ENCODE results near the gene CNTNAP5.

CNTNAP5 gene

DNA sequence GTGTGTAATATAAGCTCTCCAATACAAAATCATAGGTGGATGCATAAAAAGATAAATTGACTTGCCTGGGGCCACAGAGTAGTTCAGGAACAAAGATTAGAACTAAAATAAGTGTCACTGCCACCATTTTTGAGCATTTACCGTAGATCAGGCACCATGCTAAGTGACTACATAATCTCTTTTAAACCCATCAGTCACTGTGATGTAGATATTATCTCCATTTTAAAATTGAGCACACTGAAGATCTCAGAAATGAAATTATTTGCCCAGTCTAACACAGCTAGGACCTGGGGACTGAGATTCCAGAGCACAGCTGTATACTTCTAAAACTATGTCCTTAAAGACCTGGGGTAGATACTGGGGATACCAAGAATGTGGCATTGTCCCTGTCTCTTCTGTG, 737.3 kb downstream of the CNTNAP5 start:
- in situ Hi-C loops (cut with HindIII; ENCODE audit: low sequenced_read_pairs): no loop called here

DNA sequence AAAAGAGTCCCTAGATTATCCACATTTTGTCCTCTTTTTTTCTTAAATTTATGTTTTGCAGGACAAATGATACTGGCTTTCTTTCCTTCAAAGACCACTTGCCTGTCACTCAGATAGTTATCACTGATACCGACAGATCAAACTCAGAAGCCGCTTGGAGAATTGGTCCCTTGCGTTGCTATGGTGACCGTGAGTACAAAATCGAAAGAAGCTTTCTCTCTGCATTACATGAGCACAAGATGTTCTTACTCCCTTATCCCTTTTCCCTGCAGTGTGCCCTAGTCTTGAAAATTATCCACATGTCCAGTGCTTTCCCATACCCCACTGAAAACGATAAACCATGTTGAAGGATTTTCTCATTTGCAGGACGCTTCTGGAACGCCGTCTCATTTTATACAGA, 738.5 kb downstream of the CNTNAP5 start:
- in situ Hi-C loops (cut with HindIII; ENCODE audit: low sequenced_read_pairs): no loop called here

- in situ Hi-C loops (cut with HindIII; ENCODE audit: low sequenced_read_pairs): no loop called here
Observed at GRCh38 chr2:124774781-124775180, 749.7 kb downstream of the CNTNAP5 start.

GRCh38 chr2:124776332-124776731, 751.2 kb downstream of the CNTNAP5 start:
- in situ Hi-C loops (cut with HindIII; ENCODE audit: low sequenced_read_pairs): no loop called here

GRCh38 chr2:124778076-124778475, 753.0 kb downstream of the CNTNAP5 start:
- in situ Hi-C loops (cut with HindIII; ENCODE audit: low sequenced_read_pairs): no loop called here

DNA sequence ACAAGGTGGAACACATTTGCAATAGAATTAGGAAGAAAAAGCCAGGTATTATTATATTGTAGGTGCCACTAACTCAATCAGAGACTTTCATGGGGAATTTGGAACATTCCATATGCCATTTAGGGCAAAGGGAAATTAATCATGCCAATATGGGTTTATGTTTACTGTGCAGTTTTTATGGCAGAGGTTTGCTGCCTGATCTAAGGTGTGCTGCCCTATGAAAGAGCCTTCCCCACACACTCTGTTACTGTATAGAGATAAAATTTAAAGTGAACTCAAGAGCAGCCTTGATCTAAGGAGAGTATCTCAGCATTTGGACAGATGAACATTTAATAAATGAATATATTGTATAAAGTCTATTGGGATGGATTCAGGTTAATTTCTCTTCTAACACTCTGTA, 771.6 kb downstream of the CNTNAP5 start:
- in situ Hi-C loops (cut with HindIII; ENCODE audit: low sequenced_read_pairs): no loop called here

DNA sequence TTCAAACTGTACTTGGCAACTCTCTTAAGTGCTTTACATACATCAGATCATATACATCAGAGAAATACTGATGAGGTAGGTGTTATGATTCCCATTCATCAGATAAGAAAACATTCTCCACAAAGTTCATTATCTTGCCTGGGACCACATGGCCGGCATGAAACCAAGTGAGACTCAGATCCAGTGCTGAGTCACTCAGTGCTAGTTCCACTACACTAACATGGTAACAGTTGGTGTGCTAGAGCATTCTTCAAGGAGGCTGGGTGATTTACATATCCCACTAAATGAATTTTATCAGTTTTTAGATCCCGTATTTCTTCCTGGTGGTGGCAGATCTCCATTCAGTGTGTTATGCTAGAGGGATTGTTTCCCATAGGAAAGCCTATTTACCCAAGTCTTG, 772.0 kb downstream of the CNTNAP5 start:
- in situ Hi-C loops (cut with HindIII; ENCODE audit: low sequenced_read_pairs): no loop called here

GRCh38 chr2:124798551-124798950, 773.5 kb downstream of the CNTNAP5 start:
- in situ Hi-C loops (cut with HindIII; ENCODE audit: low sequenced_read_pairs): no loop called here

DNA sequence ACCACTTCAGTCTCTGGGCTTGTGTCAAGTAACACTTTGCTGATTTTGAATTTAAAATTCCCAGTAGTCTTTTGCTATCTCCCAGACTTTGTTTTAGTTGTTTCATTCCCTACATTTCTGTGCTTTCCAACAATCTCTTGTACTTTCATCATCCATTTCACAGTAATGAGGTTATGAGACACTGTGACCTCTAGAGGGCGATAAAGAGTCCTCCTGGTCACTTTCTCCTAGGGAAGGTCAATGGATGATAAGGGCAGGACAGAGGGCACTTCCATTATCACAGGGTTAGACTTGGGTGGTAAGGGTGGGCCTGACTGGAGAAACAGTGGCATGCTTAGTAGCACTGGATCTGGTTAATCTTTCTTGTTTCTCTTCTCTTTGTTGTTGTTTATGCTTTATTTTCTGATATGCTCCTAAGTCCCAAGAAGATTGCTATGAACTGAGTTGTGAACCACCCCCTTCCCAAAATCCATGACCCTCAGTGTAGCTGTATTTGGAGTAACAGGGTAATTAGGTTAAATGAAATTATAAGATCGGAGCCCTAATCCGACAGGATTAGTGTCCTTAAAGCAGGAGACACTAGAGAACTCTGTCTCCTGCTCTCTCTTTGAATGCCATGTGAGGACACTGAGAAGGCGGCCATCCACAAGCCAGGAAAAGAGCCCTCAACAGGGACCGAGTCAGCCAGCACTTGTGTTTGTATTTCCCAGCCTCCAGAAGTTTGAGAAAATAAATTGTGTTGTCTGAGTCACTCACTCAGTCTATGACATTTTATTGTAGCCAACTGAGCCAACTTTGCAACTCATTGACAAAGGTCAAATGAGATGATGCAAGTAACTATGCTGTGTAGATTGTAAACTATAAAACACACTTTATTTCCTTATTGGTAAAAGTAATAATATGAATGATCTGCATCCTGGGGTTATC, 779.2 kb downstream of the CNTNAP5 start:
- in situ Hi-C loops (cut with HindIII; ENCODE audit: low sequenced_read_pairs): no loop called here

GRCh38 chr2:124805060-124805459, 780.0 kb downstream of the CNTNAP5 start:
- in situ Hi-C loops (cut with HindIII; ENCODE audit: low sequenced_read_pairs): no loop called here

DNA sequence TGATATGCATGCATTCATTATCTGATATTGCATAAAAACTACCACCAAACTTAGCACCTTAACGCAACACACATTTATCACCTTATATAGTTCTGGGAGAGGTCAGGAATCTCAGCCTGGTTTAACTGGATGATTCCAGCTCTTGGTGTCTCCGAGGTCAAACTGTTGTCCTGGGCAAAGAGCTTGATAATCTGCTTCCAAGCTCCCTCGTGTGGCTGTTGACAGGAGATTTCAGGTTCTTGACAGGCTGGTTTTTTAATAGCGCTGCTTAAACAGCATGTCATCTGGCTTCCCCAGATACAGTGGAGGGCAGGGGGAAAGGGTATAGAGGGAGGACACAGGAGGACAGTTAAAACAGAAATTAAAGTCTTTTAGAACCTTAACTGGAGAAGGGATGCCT, 785.0 kb downstream of the CNTNAP5 start:
- in situ Hi-C loops (cut with HindIII; ENCODE audit: low sequenced_read_pairs): no loop called here

GRCh38 chr2:124814968-124815745, 790.1 kb downstream of the CNTNAP5 start:
- in situ Hi-C loops (cut with HindIII; ENCODE audit: low sequenced_read_pairs): no loop called here

GRCh38 chr2:124816007-124816406, 790.9 kb downstream of the CNTNAP5 start:
- in situ Hi-C loops (cut with HindIII; ENCODE audit: low sequenced_read_pairs): no loop called here

DNA sequence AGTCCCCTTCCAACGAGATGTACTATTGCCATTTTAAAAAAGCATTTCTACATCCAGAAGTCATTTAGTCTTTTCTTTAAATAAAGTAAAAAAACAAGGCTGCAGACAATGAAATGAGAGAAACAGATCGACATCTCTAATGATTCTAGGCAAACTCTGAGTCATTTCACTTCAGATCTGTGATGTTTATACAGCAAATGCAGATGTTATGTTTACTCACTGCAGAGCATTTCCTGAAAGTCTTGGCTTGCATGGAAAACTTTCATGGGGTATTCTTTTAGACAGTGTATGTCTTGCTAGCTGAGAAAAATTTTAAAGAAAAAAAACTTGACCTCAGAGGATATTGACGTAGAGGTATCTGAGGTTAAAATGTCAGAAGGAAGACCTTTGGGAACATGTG, 797.4 kb downstream of the CNTNAP5 start:
- in situ Hi-C loops (cut with HindIII; ENCODE audit: low sequenced_read_pairs): no loop called here

GRCh38 chr2:124824441-124824840, 799.4 kb downstream of the CNTNAP5 start:
- in situ Hi-C loops (cut with HindIII; ENCODE audit: low sequenced_read_pairs): no loop called here

- in situ Hi-C loops (cut with HindIII; ENCODE audit: low sequenced_read_pairs): no loop called here
Observed at GRCh38 chr2:124832521-124832920, 807.4 kb downstream of the CNTNAP5 start.

- in situ Hi-C loops (cut with HindIII; ENCODE audit: low sequenced_read_pairs): no loop called here
Observed at GRCh38 chr2:124834331-124834730, 809.2 kb downstream of the CNTNAP5 start.

DNA sequence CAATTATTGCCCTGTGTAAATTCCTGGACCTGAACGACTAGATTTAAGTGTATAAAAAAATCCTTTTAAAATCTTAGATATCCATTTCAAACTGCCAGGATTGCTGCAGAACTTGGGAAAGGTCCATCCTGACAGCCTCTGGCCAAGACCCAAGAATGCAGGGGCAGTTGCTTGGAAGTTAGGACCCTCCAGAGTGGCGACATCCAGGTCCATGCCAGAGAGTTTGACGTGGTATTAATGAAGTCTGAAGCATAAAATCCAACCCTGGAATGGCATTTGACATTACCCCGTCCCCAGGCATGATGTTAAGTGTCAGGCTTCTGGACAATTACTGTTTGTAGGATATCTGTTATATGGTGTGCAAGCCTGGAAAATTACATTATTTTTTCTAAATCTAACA, 810.2 kb downstream of the CNTNAP5 start:
- in situ Hi-C loops (cut with HindIII; ENCODE audit: low sequenced_read_pairs): no loop called here

DNA sequence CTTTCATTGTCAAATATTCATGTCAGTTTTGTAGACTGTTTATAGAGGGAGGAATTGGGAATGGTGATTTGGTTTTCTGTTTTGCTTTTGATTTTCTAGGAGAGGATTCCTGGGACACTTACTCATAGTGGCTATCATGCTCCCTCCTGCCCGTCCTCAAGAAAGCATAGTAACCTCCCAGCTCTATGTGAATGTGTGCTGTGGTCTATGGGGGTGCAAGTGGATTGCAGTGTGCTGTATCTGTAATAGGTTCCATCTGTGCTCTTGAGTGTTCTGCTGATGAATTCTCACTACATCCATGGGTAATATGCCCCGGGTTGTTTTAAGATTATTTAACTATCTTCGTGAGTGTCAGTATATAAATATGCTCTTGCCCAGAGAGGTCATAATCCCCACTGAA, 811.3 kb downstream of the CNTNAP5 start:
- in situ Hi-C loops (cut with HindIII; ENCODE audit: low sequenced_read_pairs): no loop called here

GRCh38 chr2:124837496-124837895, 812.4 kb downstream of the CNTNAP5 start:
- in situ Hi-C loops (cut with HindIII; ENCODE audit: low sequenced_read_pairs): no loop called here

DNA sequence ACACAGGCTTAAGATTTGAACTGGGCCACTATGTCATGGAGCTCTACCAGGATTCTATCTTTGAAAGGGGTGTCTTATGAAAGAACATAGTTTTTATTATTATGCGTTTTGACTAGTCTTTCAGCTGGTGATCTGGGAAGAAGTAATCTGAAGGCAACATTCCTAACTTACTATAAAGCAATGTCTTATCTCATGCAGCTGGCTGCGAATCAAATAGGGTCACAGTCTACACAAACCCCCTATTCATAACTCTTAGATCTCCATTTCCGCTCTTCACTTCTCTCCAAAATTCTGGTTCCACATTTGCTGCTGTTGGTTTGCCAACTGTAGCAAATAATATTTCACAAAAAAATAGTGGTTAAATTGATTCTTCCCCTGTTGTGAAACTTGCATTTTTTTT, 813.3 kb downstream of the CNTNAP5 start:
- in situ Hi-C loops (cut with HindIII; ENCODE audit: low sequenced_read_pairs): no loop called here

DNA sequence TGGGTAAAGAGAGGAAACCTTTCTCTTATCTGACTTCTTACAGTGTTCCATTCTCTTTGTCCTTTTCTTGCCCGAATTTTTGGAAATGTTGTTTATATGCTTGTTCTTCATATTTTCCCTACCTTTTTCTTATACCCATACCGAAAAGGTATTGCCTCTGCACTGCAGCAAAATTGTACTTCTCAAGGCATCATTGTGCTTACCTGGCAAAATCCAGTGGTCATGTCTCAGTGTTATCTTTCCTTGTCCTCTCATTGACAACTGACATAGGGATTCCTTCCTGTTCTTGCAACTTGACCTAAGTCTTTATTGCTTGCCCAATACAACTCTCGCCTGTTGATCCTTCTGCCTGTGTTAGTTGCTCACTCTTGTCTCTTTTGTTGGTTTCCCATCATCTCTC, 842.2 kb downstream of the CNTNAP5 start:
- in situ Hi-C loops (cut with HindIII; ENCODE audit: low sequenced_read_pairs): no loop called here
